WI38 (cell line): ENCODE results near the gene FBN1.

ENCODE experiments used
- H3K4me3 ChIP-seq: 2 replicates; pipeline ENCODE4 v1.5.1; 2011; ENCODE audit warnings: low read depth, mild to moderate bottlenecking, control low read depth, low read length
- TF ChIP-seq, protein P1 (sequence below): IDR thresholded peaks from 2 replicates; pipeline ENCODE4 v1.5.1; 2012; ENCODE audit warnings: low read depth, mild to moderate bottlenecking, control low read depth, low read length

Gene FBN1

DNA sequence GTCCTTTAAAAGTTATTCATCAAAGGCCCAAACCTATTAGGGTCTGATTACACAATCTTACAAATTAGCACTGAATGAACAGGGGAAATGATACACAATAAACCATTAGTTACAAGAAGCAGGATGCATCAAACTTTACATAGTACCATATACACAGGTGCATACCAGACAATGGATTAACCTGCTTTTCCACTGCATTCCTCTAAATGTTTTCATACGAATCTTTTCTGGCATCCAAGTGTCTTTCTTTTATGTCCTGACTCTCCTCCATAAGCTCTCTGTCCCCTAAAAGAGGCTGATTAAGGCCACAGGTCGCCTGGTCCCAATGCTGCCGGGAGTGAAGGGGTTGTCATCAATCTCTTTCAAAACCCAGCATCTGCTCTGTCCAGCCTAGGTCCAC lies 11.4 kb downstream of the FBN1 start:
- TF ChIP-seq, protein P1, sequence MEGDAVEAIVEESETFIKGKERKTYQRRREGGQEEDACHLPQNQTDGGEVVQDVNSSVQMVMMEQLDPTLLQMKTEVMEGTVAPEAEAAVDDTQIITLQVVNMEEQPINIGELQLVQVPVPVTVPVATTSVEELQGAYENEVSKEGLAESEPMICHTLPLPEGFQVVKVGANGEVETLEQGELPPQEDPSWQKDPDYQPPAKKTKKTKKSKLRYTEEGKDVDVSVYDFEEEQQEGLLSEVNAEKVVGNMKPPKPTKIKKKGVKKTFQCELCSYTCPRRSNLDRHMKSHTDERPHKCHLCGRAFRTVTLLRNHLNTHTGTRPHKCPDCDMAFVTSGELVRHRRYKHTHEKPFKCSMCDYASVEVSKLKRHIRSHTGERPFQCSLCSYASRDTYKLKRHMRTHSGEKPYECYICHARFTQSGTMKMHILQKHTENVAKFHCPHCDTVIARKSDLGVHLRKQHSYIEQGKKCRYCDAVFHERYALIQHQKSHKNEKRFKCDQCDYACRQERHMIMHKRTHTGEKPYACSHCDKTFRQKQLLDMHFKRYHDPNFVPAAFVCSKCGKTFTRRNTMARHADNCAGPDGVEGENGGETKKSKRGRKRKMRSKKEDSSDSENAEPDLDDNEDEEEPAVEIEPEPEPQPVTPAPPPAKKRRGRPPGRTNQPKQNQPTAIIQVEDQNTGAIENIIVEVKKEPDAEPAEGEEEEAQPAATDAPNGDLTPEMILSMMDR, result no peak
- no peak overlapping the region for H3K4me3 ChIP-seq

- TF ChIP-seq, protein P1, result no peak
- H3K4me3 ChIP-seq, result no peak overlapping the region
Measured at GRCh38 chr15:48632651-48633050, 12.9 kb downstream of the FBN1 start.

DNA sequence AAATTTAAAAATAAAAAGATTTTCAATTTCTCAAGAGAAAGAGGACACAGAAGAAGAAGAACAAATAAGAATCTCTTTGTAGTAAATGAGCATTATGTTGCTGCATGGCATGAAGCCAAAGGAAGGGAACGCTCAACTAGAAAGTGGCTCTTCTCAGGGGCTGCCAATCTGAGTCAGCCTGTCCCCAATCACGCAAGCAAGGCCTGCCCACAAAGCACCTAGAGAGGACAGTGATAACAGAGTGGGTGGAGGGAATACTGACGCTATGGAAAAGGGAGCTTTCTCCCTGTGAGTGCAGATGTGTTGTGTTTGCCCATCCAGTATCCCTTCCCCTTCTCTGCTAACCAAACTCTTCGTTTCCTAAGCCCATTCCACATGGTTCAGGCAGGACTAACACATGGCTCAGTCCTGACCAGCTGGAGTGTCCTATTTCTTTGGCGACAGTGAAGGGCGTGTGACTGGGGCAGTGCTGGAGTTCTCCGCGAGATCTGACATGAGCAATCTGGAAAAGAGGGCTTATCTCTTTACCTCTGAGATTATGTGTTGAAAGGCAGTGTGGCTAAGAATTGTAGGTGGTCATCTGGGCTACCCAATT lies 14.2 kb downstream of the FBN1 start:
- TF ChIP-seq, protein P1, result no peak

GRCh38 chr15:48630245-48630644 lies 15.3 kb downstream of the FBN1 start:
- H3K4me3 ChIP-seq, result no peak overlapping the region
- TF ChIP-seq, protein P1, result no peak

More for the DNA sequence above, 14.2 kb downstream of the FBN1 start:
- no peak overlapping the region for H3K4me3 ChIP-seq

DNA sequence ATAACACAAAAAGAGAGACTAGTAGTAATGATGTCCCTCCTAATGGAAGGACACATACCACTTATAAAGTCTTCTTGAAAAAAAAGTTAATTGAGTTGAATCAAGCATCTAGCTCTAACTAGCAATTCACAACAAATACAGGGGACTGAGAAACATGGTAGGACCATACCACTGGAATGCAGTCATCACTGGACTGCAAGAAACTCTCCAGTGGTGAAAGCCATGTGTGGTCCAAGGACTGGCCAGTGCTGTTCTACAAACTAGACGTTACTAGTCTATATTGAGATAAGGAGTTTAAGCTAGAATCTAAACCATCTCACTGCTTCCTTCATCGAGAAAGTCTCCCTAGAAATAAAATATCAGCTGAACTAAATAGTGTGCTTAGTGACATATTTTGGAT lies 16.7 kb downstream of the FBN1 start:
- no peak overlapping the region for H3K4me3 ChIP-seq
- TF ChIP-seq, protein P1, result no peak

GRCh38 chr15:48627260-48627940 lies 18.1 kb downstream of the FBN1 start:
- no peak overlapping the region for H3K4me3 ChIP-seq
- TF ChIP-seq, protein P1, result no peak

DNA sequence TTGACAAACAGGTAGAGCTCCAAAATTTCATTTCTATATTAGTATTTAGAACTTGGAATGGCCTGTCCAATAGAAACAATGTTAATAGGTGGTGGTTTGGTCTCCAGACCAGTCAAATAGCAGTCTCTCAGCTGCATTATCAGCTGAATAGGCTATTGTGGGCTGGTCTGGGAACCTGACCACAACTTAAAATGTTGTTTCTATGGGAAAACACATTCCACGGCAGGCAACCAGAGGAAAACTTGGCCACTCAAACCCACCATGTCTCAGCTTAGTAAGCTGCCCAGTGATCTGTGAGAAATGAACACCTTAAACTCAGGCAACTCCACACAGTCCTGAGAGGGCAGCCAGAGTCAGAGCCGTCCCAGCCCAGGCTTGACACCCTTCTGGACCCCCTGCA lies 20.4 kb downstream of the FBN1 start:
- H3K4me3 ChIP-seq, result no peak overlapping the region
- TF ChIP-seq, protein P1, result no peak
